Glomerular visceral epithelial cell (primary cell): ENCODE results near the gene FAM209B.
"Not testable (repeated sequence)": the region's sequence is repeated elsewhere in the genome, so short reads cannot be mapped to it uniquely, and the experiment has no call there.

Experiments
- DNase-seq: peaks from one replicate; pipeline ENCODE4 v3.0.0-alpha.2; 2016; ENCODE audit errors: extremely low spot score

Gene FAM209B

GRCh38 chr20:56540415-56540814 lies 7.4 kb downstream of the FAM209B start:
- no peak for DNase-seq

GRCh38 chr20:56542489-56543030 lies 9.5 kb downstream of the FAM209B start:
- DNase-seq: no peak

- DNase-seq: no peak
Observed at GRCh38 chr20:56551571-56551970, 18.5 kb downstream of the FAM209B start.

GRCh38 chr20:56552911-56553629 lies 20.0 kb downstream of the FAM209B start:
- no peak for DNase-seq

GRCh38 chr20:56554869-56555268 lies 21.8 kb downstream of the FAM209B start:
- DNase-seq: peak; percentile 78

- no peak for DNase-seq
Observed at GRCh38 chr20:56558968-56559367, 25.9 kb downstream of the FAM209B start.

- not testable (repeated sequence) for DNase-seq
Observed at GRCh38 chr20:56564526-56564925, 31.5 kb downstream of the FAM209B start.

- DNase-seq: no peak
Observed at GRCh38 chr20:56565511-56565910, 32.5 kb downstream of the FAM209B start.

- no peak for DNase-seq
Observed at GRCh38 chr20:56566621-56567020, 33.6 kb downstream of the FAM209B start.

GRCh38 chr20:56570832-56571231 lies 37.8 kb downstream of the FAM209B start:
- DNase-seq: no peak

- DNase-seq: no peak
Observed at GRCh38 chr20:56572172-56572571, 39.1 kb downstream of the FAM209B start.

- no peak for DNase-seq
Observed at GRCh38 chr20:56573986-56574385, 40.9 kb downstream of the FAM209B start.

- DNase-seq: no peak
Observed at GRCh38 chr20:56574531-56575142, 41.6 kb downstream of the FAM209B start.

- no peak for DNase-seq
Observed at GRCh38 chr20:56575157-56575556, 42.1 kb downstream of the FAM209B start.

GRCh38 chr20:56575961-56576360 lies 42.9 kb downstream of the FAM209B start:
- DNase-seq: no peak

GRCh38 chr20:56579301-56579710 lies 46.3 kb downstream of the FAM209B start:
- no peak for DNase-seq

GRCh38 chr20:56580226-56580625 lies 47.2 kb downstream of the FAM209B start:
- DNase-seq: no peak

- DNase-seq: no peak
Observed at GRCh38 chr20:56581701-56582100, 48.7 kb downstream of the FAM209B start.

GRCh38 chr20:56582542-56582941 lies 49.5 kb downstream of the FAM209B start:
- DNase-seq: no peak

- DNase-seq: no peak
Observed at GRCh38 chr20:56584916-56585315, 51.9 kb downstream of the FAM209B start.
